GM19452 (cell line): ENCODE results near the gene MPC1L.

Experiments used
- ATAC-seq: cut with Tn5 transposase; IDR thresholded peaks from one replicate; pipeline ENCODE4 v1.9.1; 2021; ENCODE audit not compliant: unreplicated experiment

The MPC1L gene

DNA sequence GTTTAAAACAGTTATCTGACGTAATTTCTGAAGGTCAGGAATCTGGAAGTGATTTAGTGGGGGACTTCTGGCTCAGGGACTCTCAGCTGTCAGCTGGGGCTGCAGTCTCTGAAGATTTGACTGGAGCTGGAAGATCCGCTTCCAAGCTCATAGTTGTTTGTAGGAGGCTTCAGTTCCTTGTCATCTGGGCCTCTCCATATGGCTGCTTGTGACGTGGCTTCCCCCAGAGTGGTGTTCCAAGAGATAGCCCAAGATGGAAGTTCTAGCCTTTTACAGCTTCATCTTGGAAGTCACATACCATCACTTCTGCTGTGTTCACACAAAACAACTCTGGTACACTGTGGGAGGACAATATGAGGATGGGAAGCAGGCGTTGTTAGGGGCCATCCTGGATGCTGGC lies 2.1 kb downstream of the MPC1L start:
- ATAC-seq, result no peak

- ATAC-seq, result no peak
Measured at GRCh38 chrX:40628506-40628905, 5.3 kb downstream of the MPC1L start.

GRCh38 chrX:40632199-40632598 lies 9.0 kb downstream of the MPC1L start:
- ATAC-seq, result no peak

DNA sequence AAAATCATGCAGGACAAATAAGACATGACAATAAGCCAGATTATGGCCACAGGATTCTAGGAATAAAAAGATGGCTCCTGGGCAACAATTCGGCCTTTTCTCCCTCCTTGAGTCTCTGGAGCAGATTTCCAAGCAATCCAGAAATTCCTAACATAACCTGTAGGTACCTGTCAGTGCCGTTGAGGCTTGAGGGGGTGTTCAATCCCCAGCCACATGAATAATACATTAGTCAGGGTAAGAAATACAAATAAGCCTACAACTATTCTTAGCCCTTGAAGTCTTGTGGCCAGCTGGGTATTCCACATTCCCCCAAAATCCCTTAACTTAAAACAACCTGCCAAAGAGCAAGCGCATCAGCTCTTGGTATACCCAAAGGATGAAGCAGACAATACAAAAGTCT lies 14.5 kb downstream of the MPC1L start:
- ATAC-seq, result no peak

GRCh38 chrX:40644176-40644575 lies 20.9 kb downstream of the MPC1L start:
- ATAC-seq, result no peak

- no peak for ATAC-seq
Measured at GRCh38 chrX:40644821-40645358, 21.7 kb downstream of the MPC1L start.

DNA sequence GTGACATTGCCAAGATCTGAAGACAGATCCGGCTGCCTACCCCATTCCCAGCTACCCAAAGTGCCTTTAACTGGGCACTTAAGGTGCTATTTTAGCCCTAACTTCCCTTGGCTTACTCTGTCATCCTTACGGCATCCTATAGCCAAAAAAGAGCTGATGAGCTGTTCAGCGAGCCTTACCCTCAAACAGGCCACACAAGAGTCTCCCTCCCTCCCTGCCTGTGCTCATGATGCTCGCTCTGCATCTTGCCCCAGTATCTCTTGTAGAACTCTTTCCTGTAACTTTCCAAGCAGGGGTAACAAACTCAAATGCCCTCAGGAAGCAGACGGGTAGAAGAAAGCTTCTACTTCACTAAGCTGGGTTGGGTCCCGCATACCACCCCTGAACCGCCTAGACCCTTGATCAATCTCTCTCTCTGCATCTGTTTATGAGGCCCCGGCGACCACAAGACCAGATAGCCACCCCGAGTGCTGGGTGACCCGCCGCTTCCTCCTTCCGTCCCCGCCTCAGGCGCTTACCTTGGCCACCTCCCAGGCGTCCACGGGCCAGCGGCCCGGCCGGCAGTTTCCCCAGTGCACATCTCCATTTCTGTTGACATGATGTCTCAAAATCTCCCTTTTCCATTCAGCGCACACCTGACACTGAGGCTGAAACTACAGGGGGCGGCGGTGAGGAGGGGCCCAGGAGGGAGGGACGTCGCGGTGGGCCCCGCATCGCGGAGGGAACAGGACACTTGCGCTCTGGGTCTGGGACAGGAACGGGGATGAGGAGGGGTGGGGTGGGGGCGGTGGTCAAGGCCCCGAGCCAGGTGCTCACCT lies 23.5 kb downstream of the MPC1L start:
- ATAC-seq, result peak; percentile 24

GRCh38 chrX:40647307-40648197 lies 24.3 kb downstream of the MPC1L start, which contains the start of gene CXorf38:
Gene CXorf38 (minus strand): TSS chrX:40647561. CDS start chrX:40647520, 41 bp downstream.
- ATAC-seq, result peak; percentile 66

GRCh38 chrX:40651620-40652223 lies 28.5 kb downstream of the MPC1L start:
- no peak for ATAC-seq

DNA sequence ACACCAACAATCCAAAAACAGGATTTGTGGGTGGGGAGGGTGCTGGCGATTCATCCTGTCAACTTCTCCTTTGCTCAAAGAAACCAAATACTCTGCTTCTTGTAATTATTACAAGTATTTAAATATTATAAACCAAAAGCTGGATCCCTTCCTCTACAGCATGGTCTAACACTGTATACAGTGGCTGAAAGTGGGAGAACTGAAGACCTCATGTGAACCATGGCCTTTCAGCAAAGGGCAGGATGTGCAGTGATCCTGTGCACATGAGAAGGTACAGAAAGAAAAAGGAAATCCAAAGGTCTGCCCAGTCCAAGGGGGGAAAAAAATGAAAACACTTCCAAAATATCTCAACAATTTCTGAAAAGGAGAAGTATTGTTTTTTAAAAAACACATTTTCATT lies 29.4 kb downstream of the MPC1L start:
- ATAC-seq, result no peak

- ATAC-seq, result no peak
Measured at GRCh38 chrX:40653535-40653934, 30.3 kb downstream of the MPC1L start.

DNA sequence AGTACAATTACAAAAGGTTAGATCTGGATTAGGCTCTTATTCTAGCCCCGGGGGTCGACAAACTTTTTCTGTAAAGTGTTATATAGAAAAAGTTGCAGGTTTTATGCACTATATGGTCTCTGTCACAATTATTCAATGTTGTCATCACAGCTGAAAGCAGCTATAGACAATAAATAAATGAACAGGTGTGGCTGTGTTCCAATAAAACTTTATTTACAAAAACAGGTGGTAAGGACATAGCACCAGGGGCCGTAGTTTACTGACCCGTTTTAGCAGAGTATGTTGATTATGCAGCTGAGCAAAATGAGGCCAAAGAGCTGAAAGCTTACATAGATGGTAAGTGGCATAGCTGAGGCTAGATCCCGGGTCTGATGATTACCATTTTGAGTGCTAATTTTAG lies 37.2 kb downstream of the MPC1L start:
- ATAC-seq, result no peak

DNA sequence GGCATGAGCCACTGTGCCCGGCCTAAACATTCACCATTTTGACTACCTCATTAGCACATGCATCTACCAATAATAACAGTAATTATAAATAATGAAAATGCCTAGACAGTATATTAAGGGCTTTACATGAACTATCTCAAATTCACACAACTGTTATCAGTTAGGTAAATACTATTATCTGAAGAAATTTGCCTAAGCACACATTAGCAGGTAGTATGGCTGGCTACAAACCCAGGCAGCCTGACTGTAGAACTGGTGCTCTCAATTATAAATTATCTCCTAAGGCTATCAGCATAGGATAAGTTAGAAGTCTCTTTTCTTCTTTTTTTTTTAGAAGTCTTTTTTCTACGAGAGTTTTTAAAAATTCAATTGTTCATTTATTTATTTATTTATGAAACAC lies 38.3 kb downstream of the MPC1L start:
- ATAC-seq, result no peak

DNA sequence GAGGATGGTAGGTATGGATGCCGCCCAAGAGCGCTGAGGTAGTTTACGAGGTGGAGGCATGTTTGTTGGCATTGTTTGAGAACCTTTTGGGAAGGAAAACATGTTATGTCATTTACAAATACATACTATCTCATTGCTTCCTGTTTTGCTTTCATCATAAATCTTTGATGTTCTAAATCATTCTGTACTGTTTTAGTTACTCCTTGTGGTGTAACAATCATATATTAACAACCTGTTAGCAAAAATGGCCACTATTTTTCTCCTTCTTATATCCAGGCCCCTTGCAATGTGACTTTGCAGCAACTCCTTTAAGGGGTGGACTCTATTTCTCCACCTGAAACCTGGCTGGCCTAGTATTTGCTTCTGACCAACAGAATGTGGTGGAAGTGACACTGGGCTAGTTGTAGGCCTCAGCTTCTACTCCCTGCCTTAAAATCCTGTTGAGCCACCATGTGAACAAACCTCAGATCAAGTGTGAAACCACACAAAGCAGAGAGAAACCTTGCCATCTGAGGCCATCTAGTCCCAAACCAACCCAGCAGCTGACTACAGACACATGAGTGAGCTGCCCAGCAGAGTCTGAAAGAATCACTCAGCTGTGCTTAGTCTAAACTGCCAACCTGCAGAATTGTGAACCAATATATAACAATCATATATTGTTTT lies 40.0 kb downstream of the MPC1L start:
- peak; percentile 82 for ATAC-seq

DNA sequence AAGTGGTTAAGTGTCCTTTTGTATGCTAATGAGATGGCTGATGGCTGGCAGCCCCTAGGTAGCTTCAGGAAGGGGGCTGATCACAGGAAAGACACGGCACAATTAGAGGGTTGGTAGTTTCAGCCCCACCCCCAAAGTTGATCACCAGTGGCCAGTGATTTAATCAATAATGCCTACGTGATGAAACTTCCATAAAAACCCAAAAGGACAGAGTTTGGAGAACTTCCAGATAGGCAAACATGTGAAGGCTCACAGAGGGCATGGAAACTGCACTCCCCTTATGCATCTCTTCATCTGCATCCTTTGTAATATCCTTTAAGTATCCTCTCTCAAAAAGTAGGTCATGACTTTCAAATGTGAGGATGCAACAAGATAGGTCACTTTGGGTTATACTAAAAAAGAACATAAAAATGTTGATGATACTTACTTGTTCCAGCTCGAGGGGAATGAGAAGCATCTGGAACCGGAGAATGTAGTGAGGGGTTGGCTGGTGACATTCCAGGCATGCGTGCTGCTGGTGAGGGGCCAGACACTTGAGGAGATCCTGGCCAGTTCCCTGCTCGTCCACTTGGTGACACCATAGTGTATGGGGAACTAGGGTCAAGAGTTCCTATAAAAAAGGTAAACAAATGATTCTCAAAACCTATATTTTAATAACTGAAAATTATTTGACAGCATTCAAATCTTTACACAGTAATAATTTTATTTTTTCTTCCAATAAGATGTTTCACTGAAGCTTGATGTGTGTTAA lies 40.8 kb downstream of the MPC1L start:
- no peak for ATAC-seq

GRCh38 chrX:40671126-40671525 lies 47.9 kb downstream of the MPC1L start:
- no peak for ATAC-seq
